GM12891 (cell line): Measurements from ENCODE around the gene C10orf71.

ENCODE experiments used
- PAX5 ChIP-seq: IDR thresholded peaks from 2 replicates; pipeline ENCODE4 v1.6.1; 2011; ENCODE audit warnings: low read length, moderate library complexity, mild to moderate bottlenecking; ENCODE audit not compliant: insufficient read depth, severe bottlenecking
- POLR2A ChIP-seq: IDR thresholded peaks from 2 replicates; pipeline ENCODE4 v1.6.1; 2011; ENCODE audit warnings: low read depth, low read length, control low read depth
- POLR2AphosphoS5 ChIP-seq: IDR thresholded peaks from 2 replicates; pipeline ENCODE4 v1.6.1; 2011; ENCODE audit warnings: low read depth, low read length, control low read depth
- SPI1 ChIP-seq: IDR thresholded peaks from 2 replicates; pipeline ENCODE4 v1.6.1; 2011; ENCODE audit warnings: low read depth, low read length, control low read depth
- TAF1 ChIP-seq: IDR thresholded peaks from 2 replicates; pipeline ENCODE4 v1.6.1; 2011; ENCODE audit warnings: low read depth, low read length, control low read depth

DNA sequence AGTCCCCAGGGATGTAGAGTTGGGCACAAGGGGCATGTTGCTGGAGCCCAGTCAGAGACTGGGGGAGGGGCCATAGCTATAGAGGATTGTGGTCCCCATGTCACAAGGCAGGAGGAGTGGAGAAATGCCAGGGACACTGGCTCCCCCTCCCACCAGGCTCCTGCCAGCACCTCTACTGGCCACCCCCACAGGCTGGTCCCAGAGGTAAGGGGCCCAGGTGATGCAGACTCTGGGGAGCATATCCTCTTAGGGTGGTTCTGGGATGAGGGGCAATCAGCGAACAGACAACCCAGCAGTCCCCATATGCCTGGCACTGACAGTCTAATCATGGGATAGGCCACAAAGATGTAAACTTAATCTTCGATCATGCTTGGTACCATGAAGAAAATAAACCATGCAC is 21.2 kb downstream of the C10orf71 start:
- no peak for TF ChIP-seq POLR2A
- no peak for TF ChIP-seq SPI1
- TF ChIP-seq POLR2AphosphoS5 = no peak
- no peak for TF ChIP-seq TAF1
- TF ChIP-seq PAX5 = no peak
